GM19395 (cell line): ENCODE results near the gene OR6C1.
"Not testable (repeated sequence)": the region's sequence is repeated elsewhere in the genome, so short reads cannot be mapped to it uniquely, and the experiment has no call there.

Source experiments
- ATAC-seq: cut with Tn5 transposase; IDR thresholded peaks from one replicate; pipeline ENCODE4 v1.9.1; 2021; ENCODE audit warnings: mild to moderate bottlenecking, moderate library complexity; ENCODE audit not compliant: unreplicated experiment

OR6C1 gene

DNA sequence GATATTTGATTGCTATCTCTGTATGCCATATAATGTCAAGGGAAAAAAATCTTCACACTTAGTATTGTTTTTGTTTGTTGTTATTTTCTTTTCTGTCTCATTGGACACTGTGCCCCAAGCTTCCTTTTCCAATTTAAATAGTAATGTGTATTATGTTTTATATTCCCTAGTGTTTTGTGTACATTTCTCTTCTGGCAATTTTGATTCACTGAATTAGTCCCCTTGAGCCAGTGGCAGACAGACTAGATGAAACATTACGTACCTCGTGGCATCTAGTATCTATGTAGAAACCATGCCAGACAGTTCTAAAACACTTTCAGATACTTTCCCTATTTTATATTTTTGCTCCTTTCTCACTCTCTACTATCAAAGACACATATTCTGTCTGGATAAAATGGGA is at the start of gene OR6C1:
OR6C1 (plus strand) TSS at position 301 of the 400 bp plus-strand sequence. CDS start 6,257 bp downstream, outside the sequence.
- no peak for ATAC-seq

GRCh38 chr12:55280991-55281390 is 33.2 kb upstream of the OR6C1 start:
- no peak for ATAC-seq

- no peak for ATAC-seq
These were observed 24.1 kb upstream of the OR6C1 start for GRCh38 chr12:55289999-55290398.

DNA sequence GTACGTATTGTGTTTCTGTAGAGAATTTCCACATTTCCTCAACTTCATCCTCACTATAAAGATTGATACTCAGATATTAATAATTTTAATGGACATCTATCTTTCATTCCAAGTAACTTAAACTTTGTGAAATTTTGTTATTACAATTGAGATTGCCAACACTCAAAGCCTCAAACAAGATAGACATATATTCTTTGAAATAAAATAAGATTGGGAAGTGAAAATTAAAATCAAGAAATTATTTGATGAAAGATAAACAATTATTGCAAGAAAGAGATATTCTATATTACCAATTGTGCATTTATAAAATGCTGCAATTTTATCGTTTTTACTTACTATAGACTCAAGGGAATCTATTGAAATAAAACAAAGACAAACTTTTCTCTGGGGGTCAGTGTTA is 17.7 kb upstream of the OR6C1 start, which contains the start of gene OR6C6:
OR6C6 (minus strand) TSS at position 101 of the 400 bp plus-strand sequence. CDS start 1,337 bp downstream, outside the sequence.
- no peak for ATAC-seq

DNA sequence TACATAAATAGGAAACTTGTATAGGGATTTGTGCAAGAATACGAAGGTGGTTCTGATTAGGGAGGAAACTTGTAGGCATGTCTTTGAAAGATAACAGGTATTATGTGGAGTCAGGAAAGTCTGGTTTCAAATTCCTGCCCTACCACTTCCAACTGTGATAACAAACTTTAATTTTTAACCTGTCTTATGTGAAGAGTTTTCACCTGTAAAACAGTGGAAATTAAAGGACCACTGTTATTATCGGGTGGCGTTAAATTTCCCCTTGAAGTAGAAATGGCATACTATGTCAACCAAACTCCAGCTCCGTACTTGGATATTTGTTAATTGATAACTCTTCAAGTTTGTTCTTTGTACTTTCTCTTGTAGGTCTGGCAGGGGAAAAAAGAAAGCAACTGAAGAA is 6.1 kb downstream of the OR6C1 start:
- ATAC-seq, result no peak

- ATAC-seq, result not testable (repeated sequence)
These were observed 11.7 kb downstream of the OR6C1 start for GRCh38 chr12:55325801-55326200.

DNA sequence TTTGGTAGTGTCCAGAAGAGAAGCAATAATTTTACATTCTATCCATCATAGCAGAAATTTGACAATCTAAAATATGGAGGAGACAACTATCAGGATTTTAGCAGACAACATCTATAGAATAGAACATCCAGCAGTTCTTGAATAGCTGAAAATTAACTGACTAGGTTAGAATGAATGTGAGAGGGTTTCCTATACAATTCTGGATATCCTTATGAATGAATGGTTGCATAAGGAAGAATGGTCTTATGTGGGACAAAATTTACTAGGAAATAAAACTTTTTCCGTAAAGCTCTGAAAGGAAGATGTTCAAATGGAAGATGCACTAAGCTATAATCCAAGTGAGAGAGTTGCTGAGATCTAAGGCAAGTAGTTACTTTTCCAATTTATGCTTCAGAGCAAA is 16.3 kb downstream of the OR6C1 start, which contains the start of gene OR6C3:
OR6C3 (plus strand) TSS at position 301 of the 400 bp plus-strand sequence. CDS start 955 bp downstream, outside the sequence.
- no peak for ATAC-seq

- ATAC-seq, result no peak
These were observed 21.9 kb downstream of the OR6C1 start for GRCh38 chr12:55336002-55336401.

DNA sequence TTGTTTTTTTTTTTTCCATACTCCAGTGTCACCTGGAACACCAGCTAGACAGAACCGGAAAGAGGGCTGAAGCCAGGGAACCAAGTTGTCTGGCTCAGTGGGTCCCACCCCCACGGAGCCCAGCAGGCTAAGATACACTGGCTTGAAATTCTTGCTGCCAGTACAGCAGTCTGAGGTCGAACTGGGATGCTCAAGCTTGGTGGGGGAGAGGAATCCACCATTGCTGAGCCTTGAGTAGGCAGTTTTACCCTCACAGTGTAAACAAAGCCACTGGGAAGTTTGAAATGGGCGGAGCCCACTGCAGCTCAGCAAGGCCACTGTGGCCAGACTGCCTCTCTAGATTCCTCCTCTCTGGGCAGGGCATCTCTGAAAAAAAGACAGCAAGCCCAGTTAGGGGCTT is 41.2 kb downstream of the OR6C1 start:
- ATAC-seq, result not testable (repeated sequence)

- no peak for ATAC-seq
These were observed 48.5 kb downstream of the OR6C1 start, which contains the start of gene OR6C75 for GRCh38 chr12:55362675-55363074. Gene OR6C75, plus strand, starts transcription at chr12:55362975. Its CDS starts 2,136 bp downstream, at chr12:55365111.

DNA sequence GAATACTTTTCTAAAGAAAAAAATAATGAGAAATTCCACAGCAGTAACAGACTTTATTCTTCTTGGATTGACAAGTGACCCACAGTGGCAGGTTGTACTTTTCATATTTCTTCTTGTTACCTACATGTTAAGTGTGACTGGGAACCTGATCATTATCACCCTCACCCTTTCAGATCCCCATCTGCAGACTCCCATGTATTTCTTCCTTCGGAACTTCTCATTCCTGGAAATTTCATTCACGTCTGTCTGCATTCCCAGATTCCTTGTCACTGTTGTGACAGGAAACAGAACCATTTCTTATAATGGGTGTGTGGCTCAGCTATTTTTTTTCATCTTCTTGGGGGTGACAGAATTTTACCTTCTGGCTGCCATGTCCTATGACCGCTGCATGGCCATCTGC is 50.9 kb downstream of the OR6C1 start:
- no peak for ATAC-seq
